Smooth muscle cell (in vitro differentiated cells): Measurements from ENCODE around the gene RAD18. TPM values are rescaled to one million over a fixed set of nuclear protein-coding genes. Genes with fewer than 3 reads are reported as not detected.
A peak's percentile ranks its signal among the peaks of the same experiment; 100 is the strongest.

Experiments
- DNase-seq: peaks from one replicate; lab custom pipeline; 2025; ENCODE audit not compliant: unreplicated experiment; lab: John Stamatoyannopoulos, UW
- H2AFZ ChIP-seq: fragments of 200-600 bp; sonication (generic); 2 replicates; pipeline ENCODE4 v1.6.0; 2016; ENCODE audit warnings: antibody characterized with exemption, low read depth, mild to moderate bottlenecking
- H3F3A ChIP-seq: fragments of 200-600 bp; sonication (generic); 2 replicates; pipeline ENCODE4 v1.6.0; 2017; ENCODE audit warnings: antibody characterized with exemption, low read depth
- H3K27ac ChIP-seq: fragments of 200-600 bp; sonication (generic); 2 replicates; pipeline ENCODE4 v1.5.1; 2016; ENCODE audit warnings: low read depth, mild to moderate bottlenecking
- H3K27me3 ChIP-seq: fragments of 200-600 bp; sonication (generic); 2 replicates; pipeline ENCODE4 v1.6.1; 2016; ENCODE audit warnings: low read depth, mild to moderate bottlenecking
- H3K36me3 ChIP-seq: fragments of 200-600 bp; sonication (generic); 2 replicates; pipeline ENCODE4 v1.5.1; 2016; ENCODE audit warnings: low read depth
- H3K4me1 ChIP-seq: fragments of 200-600 bp; sonication (generic); 2 replicates; pipeline ENCODE4 v1.5.1; 2016; ENCODE audit warnings: low read depth
- H3K4me2 ChIP-seq: fragments of 200-600 bp; sonication (generic); 2 replicates; pipeline ENCODE4 v1.6.0; 2016; ENCODE audit warnings: mild to moderate bottlenecking
- H3K4me3 ChIP-seq: fragments of 200-600 bp; sonication (generic); 2 replicates; pipeline ENCODE4 v1.5.1; 2016; ENCODE audit warnings: mild to moderate bottlenecking
- H3K79me2 ChIP-seq: fragments of 200-600 bp; sonication (generic); 2 replicates; pipeline ENCODE4 v1.6.0; 2016; ENCODE audit warnings: low read depth, mild to moderate bottlenecking
- H3K9ac ChIP-seq: fragments of 200-600 bp; sonication (generic); 2 replicates; pipeline ENCODE4 v1.6.0; 2016; ENCODE audit warnings: low read depth
- H3K9me3 ChIP-seq: fragments of 200-600 bp; sonication (generic); replicated peaks from 2 replicates; pipeline ENCODE4 v1.5.1; 2016; ENCODE audit warnings: low read depth
- H4K20me1 ChIP-seq: fragments of 200-600 bp; sonication (generic); 2 replicates; pipeline ENCODE4 v1.6.0; 2016; ENCODE audit warnings: low read depth
- WGBS: methylation state at CpG from one replicate; pipeline ENCODE4 v1.1.7; 2016; ENCODE audit warnings: low lambda C conversion rate; 5-methylcytosine and 5-hydroxymethylcytosine counted together
- polyA plus RNA-seq: library from polyadenylated mRNA; unstranded; fragments of >200 nt; fragmentation: Nextera tagmentation; extraction: Ambion mirVana; gene quantifications from 2 replicates; pipeline ENCODE4 v1.2.1, GENCODE V29; 2016
- total RNA-seq: library from RNA; depleted of rRNA; stranded (reverse); fragments of >200 nt; gene quantifications from 2 replicates; pipeline ENCODE4 v1.2.3, GENCODE V29; 2014
- TF ChIP-seq, protein P1 (sequence below): fragments of 200-600 bp; sonication (generic); IDR thresholded peaks from 2 replicates; pipeline ENCODE4 v1.5.1; 2017; ENCODE audit warnings: borderline replicate concordance, mild to moderate bottlenecking, antibody characterized with exemption; ENCODE audit not compliant: insufficient read depth, poor library complexity, severe bottlenecking

RAD18 gene
- total and polyA plus RNA-seq, 2 experiments from 2014 or later: 8.9 to 16.0 TPM

DNA sequence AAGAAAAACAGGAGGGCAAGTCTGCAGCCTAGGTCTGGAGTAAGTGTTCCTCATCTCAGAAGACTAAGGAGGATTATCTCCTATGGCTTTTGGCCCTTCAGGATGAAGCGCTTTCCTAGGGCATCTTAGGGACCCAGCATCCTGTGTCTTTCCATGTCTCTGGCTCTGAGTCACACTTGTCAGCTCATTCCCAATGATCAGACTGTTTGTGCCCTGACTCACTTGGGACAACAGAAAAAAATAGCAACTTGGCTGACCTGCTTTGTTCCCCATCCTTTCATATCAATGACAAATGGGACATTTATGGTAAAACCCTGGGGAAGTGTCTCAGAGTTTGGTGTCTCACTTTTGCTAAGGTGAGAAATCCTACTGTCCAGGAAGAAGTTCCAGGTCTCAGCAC is 117.6 kb downstream of the RAD18 start:
- TF ChIP-seq, protein P1, sequence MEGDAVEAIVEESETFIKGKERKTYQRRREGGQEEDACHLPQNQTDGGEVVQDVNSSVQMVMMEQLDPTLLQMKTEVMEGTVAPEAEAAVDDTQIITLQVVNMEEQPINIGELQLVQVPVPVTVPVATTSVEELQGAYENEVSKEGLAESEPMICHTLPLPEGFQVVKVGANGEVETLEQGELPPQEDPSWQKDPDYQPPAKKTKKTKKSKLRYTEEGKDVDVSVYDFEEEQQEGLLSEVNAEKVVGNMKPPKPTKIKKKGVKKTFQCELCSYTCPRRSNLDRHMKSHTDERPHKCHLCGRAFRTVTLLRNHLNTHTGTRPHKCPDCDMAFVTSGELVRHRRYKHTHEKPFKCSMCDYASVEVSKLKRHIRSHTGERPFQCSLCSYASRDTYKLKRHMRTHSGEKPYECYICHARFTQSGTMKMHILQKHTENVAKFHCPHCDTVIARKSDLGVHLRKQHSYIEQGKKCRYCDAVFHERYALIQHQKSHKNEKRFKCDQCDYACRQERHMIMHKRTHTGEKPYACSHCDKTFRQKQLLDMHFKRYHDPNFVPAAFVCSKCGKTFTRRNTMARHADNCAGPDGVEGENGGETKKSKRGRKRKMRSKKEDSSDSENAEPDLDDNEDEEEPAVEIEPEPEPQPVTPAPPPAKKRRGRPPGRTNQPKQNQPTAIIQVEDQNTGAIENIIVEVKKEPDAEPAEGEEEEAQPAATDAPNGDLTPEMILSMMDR: no peak
- no peaks in the 10 kb centered on the region for H3K4me1 ChIP-seq
- H2AFZ ChIP-seq: no peak overlapping the region

DNA sequence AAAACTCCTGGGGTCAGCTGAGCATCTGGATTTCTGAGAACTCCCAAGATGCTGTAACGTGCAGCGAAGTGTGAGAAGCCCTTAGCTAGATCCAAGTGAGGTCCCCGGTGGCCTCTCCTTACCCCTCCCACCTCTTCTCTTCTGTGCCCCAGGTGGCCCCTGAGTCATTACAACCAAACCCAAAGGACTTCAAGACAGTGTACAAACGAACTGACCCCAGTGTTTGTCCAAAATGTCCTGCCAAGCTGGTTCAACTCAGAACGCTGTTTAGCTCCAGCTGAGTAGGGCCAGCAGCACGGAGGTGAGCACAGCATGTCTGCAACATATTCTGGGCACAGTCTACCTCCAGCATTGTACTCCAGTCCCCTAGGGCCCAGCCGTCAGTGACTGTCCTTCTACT is 119.9 kb downstream of the RAD18 start:
- Histone ChIP-seq H3K36me3 (no peaks in the 10 kb centered on the region), H3K4me2 (no peak overlapping the region), H3K4me1 (no peaks in the 10 kb centered on the region), H4K20me1 (no peaks in the 10 kb centered on the region), H3K79me2 (no peaks in the 10 kb centered on the region), H2AFZ (no peak overlapping the region), H3F3A (no peaks in the 10 kb centered on the region), H3K9ac (no peak overlapping the region), H3K4me3 (no peak overlapping the region), H3K27ac (no peak overlapping the region), H3K27me3 (no peaks in the 10 kb centered on the region), H3K9me3 (no peaks in the 10 kb centered on the region)
- DNase-seq: no peak
- TF ChIP-seq, protein P1: no peak
- 98% methylated on average over 7 of the region's 7 CpGs for WGBS

More for the DNA sequence above, 117.6 kb downstream of the RAD18 start:
- no peak for DNase-seq
- no peaks in the 10 kb centered on the region for H3K36me3 ChIP-seq
- H3F3A ChIP-seq: peaks cover 6% of the 10 kb centered on the region
- H3K9ac ChIP-seq: no peak overlapping the region
- no peaks in the 10 kb centered on the region for H3K9me3 ChIP-seq
- peak overlapping the region; percentile 10 for H3K4me2 ChIP-seq
- 41% methylated on average over 1 of the region's 1 CpG for WGBS
- no peaks in the 10 kb centered on the region for H4K20me1 ChIP-seq
- no peak overlapping the region for H3K4me3 ChIP-seq
- peak overlapping the region; percentile 53 for H3K27ac ChIP-seq
- no peaks in the 10 kb centered on the region for H3K79me2 ChIP-seq
- H3K27me3 ChIP-seq: no peaks in the 10 kb centered on the region

DNA sequence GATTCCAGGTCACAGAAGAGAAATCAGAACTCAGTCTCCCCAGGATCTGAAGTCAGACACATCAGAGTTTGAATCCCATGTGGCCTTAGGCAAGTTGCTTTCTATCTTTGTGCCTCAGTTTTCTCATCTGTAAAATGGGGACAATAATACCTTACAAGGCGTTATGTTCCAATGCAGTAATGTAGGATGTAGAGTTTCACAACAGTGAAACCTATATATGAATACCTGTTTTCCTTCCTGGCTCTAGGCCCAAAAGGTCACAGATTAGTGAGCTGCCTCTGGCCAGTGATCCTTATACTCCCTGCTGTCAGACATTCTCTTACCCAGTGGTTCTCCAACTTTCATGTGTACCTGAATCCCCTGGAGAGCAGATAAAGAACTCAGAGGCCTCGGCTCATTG is 121.0 kb downstream of the RAD18 start:
- Histone ChIP-seq H3K27ac (no peak overlapping the region), H3K36me3 (no peaks in the 10 kb centered on the region), H3F3A (no peaks in the 10 kb centered on the region), H3K79me2 (no peaks in the 10 kb centered on the region), H3K4me1 (no peaks in the 10 kb centered on the region), H3K4me2 (no peak overlapping the region), H4K20me1 (no peaks in the 10 kb centered on the region), H3K9ac (no peak overlapping the region), H3K4me3 (no peak overlapping the region), H2AFZ (no peak overlapping the region), H3K9me3 (no peaks in the 10 kb centered on the region), H3K27me3 (no peaks in the 10 kb centered on the region)
- 94% methylated on average over 2 of the region's 2 CpGs for WGBS
- DNase-seq: no peak
- TF ChIP-seq, protein P1: no peak

DNA sequence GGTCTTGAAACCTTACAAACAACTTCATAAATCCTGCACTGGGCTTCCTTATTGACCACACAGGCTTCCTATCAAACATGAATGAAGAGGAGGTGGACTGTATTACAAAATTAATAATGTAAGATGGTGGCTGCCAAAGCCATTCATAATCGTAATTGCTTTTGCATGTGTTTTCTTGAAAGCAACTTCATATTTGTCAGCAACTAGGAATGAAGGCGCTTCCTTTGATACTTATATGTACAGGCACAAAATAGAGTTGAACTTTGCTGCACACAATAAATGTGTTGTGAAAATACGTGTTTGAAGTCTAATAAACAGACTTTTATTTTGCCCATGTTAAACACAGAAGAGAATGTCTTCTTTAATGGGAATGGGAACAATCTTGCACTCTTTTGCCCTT is 121.8 kb downstream of the RAD18 start:
- Histone ChIP-seq H3F3A (no peaks in the 10 kb centered on the region), H3K27ac (no peak overlapping the region), H3K4me1 (no peaks in the 10 kb centered on the region), H3K36me3 (no peaks in the 10 kb centered on the region), H3K4me2 (no peak overlapping the region), H3K27me3 (no peaks in the 10 kb centered on the region), H3K79me2 (no peaks in the 10 kb centered on the region), H2AFZ (no peak overlapping the region), H3K9me3 (no peaks in the 10 kb centered on the region), H3K9ac (no peak overlapping the region), H3K4me3 (no peak overlapping the region), H4K20me1 (no peaks in the 10 kb centered on the region)
- WGBS: 94% methylated on average over 3 of the region's 3 CpGs
- no peak for DNase-seq
- TF ChIP-seq, protein P1: no peak
